ENCODE measurements around the gene PPM1H. TPM values are rescaled to one million over a fixed set of nuclear protein-coding genes. Genes with fewer than 3 reads are reported as not detected.

Gene PPM1H
- total and polyA plus RNA-seq, 2 donors (not counting 1 experiment from before 2014, with no cell fraction given): 0.01 TPM; not detected in 1

DNA sequence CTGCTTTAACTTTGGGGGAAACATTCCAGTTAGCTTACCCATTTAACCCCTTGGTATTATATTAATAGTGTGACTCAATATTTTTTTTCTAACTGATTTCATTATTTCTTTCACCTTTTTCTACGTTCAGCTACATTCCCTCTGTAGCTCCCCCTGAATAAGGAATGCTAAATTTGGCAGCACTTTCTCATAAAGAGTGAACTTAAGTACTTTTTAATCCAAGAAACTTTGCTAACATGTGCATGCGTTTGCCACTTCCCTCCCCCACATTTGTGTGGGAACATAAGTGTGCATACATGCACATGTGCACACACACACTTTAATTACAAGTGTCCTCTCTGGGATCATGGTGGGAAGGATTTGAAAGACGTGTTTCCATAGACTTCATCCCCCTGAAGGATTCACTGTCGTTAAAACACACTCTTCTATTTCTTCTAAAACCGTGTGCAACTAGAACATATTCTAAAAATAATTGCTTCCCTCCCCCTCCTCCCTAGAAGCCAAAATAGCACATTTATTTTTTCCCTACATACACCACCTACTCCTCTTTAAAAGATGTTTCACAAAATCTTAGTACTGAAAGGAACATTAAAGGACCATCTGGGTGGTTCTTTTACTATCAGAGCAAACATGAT, 142.6 kb downstream of the PPM1H start:
- Mint-ChIP-seq H3K27ac (no peak overlapping the region), H3K4me1 (no peaks in the 10 kb centered on the region), H3K4me3 (no peak overlapping the region), H3K27me3 (no peaks in the 10 kb centered on the region), H3K9me3 (ENCODE audit: insufficient read depth) (no peaks in the 10 kb centered on the region)
- no peak overlapping the region for H3K27ac ChIP-seq (ENCODE audit: low read length in 2 of 2)
- H3K9me3 ChIP-seq (ENCODE audit: control extremely low read depth in 1 of 3, control insufficient read depth in 2 of 3, insufficient read depth in 1 of 3, low read length in 2 of 3): no peaks in the 10 kb centered on the region
- H3K27me3 ChIP-seq (replicated peaks in 1 of 4; ENCODE audit: control extremely low read depth in 1 of 4, control insufficient read depth in 3 of 4, insufficient read depth in 4 of 4, low read length in 3 of 4): no peaks in the 10 kb centered on the region
- H3K36me3 ChIP-seq (replicated peaks in 1 of 2; ENCODE audit: control extremely low read depth in 1 of 2, control insufficient read depth in 1 of 2, extremely low read depth in 1 of 2, insufficient read depth in 2 of 2, low read length in 1 of 2): no peaks in the 10 kb centered on the region
- ATAC-seq (ENCODE audit: low read depth): no peak
- no peaks in the 10 kb centered on the region for H3K4me1 ChIP-seq (ENCODE audit: control insufficient read depth in 2 of 2, insufficient read depth in 2 of 2, low read length in 2 of 2)
- ChIA-PET POLR2A (no interaction called here), CTCF (interaction anchor here (0.6 to 5.2 kb wide), 6 partner anchors 8 to 356 kb away, joined by 3 to 62 read pairs (median 10); no protein-coding TSS in a partner anchor)
- no peak overlapping the region for H3K9ac ChIP-seq (ENCODE audit: low read length)
- intact Hi-C loops (cut with micrococcal nuclease): loop anchor here (5.0 kb wide), 1 partner anchor 530 kb away; the partner anchor contains the start of gene USP15
- no peak overlapping the region for H3K4me2 ChIP-seq (replicated peaks; ENCODE audit: low read depth, low read length, poor library complexity, severe bottlenecking)
- no peak overlapping the region for H3K4me3 ChIP-seq (ENCODE audit: control extremely low read depth in 1 of 5, extremely low read depth in 1 of 5, insufficient read depth in 1 of 5, low read depth in 2 of 5, low read length in 4 of 5)
- DNase-seq: no peak
- WGBS (ENCODE audit: insufficient coverage): 25% methylated on average over 2 of the region's 5 CpGs
- TF ChIP-seq, protein P1, sequence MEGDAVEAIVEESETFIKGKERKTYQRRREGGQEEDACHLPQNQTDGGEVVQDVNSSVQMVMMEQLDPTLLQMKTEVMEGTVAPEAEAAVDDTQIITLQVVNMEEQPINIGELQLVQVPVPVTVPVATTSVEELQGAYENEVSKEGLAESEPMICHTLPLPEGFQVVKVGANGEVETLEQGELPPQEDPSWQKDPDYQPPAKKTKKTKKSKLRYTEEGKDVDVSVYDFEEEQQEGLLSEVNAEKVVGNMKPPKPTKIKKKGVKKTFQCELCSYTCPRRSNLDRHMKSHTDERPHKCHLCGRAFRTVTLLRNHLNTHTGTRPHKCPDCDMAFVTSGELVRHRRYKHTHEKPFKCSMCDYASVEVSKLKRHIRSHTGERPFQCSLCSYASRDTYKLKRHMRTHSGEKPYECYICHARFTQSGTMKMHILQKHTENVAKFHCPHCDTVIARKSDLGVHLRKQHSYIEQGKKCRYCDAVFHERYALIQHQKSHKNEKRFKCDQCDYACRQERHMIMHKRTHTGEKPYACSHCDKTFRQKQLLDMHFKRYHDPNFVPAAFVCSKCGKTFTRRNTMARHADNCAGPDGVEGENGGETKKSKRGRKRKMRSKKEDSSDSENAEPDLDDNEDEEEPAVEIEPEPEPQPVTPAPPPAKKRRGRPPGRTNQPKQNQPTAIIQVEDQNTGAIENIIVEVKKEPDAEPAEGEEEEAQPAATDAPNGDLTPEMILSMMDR (IDR thresholded peaks at IDR 0.05): no peak
- no peaks in the 10 kb centered on the region for H4K20me1 ChIP-seq (ENCODE audit: control insufficient read depth, insufficient read depth, low read length, poor library complexity, severe bottlenecking)
- peak overlapping the region; percentile 21 for H2AFZ ChIP-seq (ENCODE audit: insufficient read depth, low read depth, low read length, poor library complexity, severe bottlenecking)
- no peaks in the 10 kb centered on the region for H3K79me2 ChIP-seq (ENCODE audit: control insufficient read depth, insufficient read depth, low read length)

DNA sequence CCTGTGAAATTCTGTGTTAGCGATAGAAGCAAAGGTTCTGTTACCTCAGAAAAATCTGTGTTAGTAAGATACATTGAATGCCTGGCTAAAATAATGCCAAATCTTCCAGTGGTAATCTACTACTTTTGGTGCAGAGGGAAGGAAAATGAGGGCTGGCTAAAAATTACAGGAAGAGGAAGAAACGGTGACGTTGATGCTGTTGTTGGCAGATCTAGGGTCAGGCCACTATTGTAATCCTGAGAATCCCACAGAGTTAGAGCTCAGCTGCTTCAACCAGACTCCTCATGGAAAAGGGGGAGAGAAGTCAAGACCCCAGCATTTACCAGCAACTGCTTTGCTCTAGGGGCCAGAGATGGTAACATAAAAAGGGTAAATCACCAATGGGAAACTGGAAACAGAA, 145.1 kb downstream of the PPM1H start:
- Mint-ChIP-seq H3K4me1 (no peaks in the 10 kb centered on the region), H3K27ac (no peak overlapping the region), H3K27me3 (no peaks in the 10 kb centered on the region), H3K4me3 (no peak overlapping the region), H3K9me3 (ENCODE audit: insufficient read depth) (no peaks in the 10 kb centered on the region)
- ATAC-seq (ENCODE audit: low read depth) (no peak), DNase-seq (no peak)
- no peaks in the 10 kb centered on the region for H4K20me1 ChIP-seq (ENCODE audit: control insufficient read depth, insufficient read depth, low read length, poor library complexity, severe bottlenecking)
- intact Hi-C loops (cut with micrococcal nuclease): loop anchor here (5.0 kb wide), 1 partner anchor 528 kb away; the partner anchor contains the start of gene USP15
- H3K36me3 ChIP-seq (replicated peaks in 1 of 2; ENCODE audit: control extremely low read depth in 1 of 2, control insufficient read depth in 1 of 2, extremely low read depth in 1 of 2, insufficient read depth in 2 of 2, low read length in 1 of 2): no peaks in the 10 kb centered on the region
- TF ChIP-seq, protein P1 (IDR thresholded peaks at IDR 0.05): no peak
- TF ChIP-seq EZH2 (IDR thresholded peaks at IDR 0.05; ENCODE audit: borderline replicate concordance, insufficient read depth, low read depth, low read length, poor library complexity, severe bottlenecking): no peak
- H3K9me3 ChIP-seq (ENCODE audit: control extremely low read depth in 1 of 3, control insufficient read depth in 2 of 3, insufficient read depth in 1 of 3, low read length in 2 of 3): no peaks in the 10 kb centered on the region
- H3K27ac ChIP-seq (ENCODE audit: low read length in 2 of 2): no peak overlapping the region
- H3K27me3 ChIP-seq (replicated peaks in 1 of 4; ENCODE audit: control extremely low read depth in 1 of 4, control insufficient read depth in 3 of 4, insufficient read depth in 4 of 4, low read length in 3 of 4): no peaks in the 10 kb centered on the region
- ChIA-PET CTCF (interaction anchor here (1.1 to 5.2 kb wide), 5 partner anchors 11 to 353 kb away, joined by 4 to 62 read pairs (median 11); no protein-coding TSS in a partner anchor), POLR2A (no interaction called here)
- no peaks in the 10 kb centered on the region for H3K4me1 ChIP-seq (ENCODE audit: control insufficient read depth in 2 of 2, insufficient read depth in 2 of 2, low read length in 2 of 2)
- no peak overlapping the region for H3K4me3 ChIP-seq (ENCODE audit: control extremely low read depth in 1 of 5, extremely low read depth in 1 of 5, insufficient read depth in 1 of 5, low read depth in 2 of 5, low read length in 4 of 5)
- no peaks in the 10 kb centered on the region for H3K79me2 ChIP-seq (ENCODE audit: control insufficient read depth, insufficient read depth, low read length)
- 57% methylated on average over 2 of the region's 3 CpGs for WGBS (ENCODE audit: insufficient coverage)
- no peak overlapping the region for H3K9ac ChIP-seq (ENCODE audit: low read length)
- H3K4me2 ChIP-seq (replicated peaks; ENCODE audit: low read depth, low read length, poor library complexity, severe bottlenecking): no peak overlapping the region
- no peak overlapping the region for H2AFZ ChIP-seq (ENCODE audit: insufficient read depth, low read depth, low read length, poor library complexity, severe bottlenecking)

Data from B cell (primary cell).